ENCODE results near the gene CLNS1A. TPM values are rescaled to one million over a fixed set of nuclear protein-coding genes. Genes with fewer than 3 reads are reported as not detected.

The CLNS1A gene
- total and polyA plus RNA-seq, 2 experiments from 2014 or later: 160 to 204 TPM

- Histone ChIP-seq H3K4me2 (no peak overlapping the region), H3K4me3 (no peak overlapping the region), H3K27ac (ENCODE audit: low read depth) (no peak overlapping the region), H3K36me3 (ENCODE audit: insufficient read depth) (no peaks in the 10 kb centered on the region), H3F3A (replicated peaks; ENCODE audit: low read depth) (no peaks in the 10 kb centered on the region), H3K9me2 (ENCODE audit: insufficient read depth) (peaks cover 5% of the 10 kb centered on the region; the same call in 1 of the 2 replicates), H3K27me3 (ENCODE audit: insufficient read depth) (no peaks in the 10 kb centered on the region), H3K4me1 (ENCODE audit: insufficient read depth) (peaks cover 31% of the 10 kb centered on the region), H3K79me2 (replicated peaks; ENCODE audit: insufficient read depth) (no peaks in the 10 kb centered on the region), H4K20me1 (replicated peaks; ENCODE audit: insufficient read depth) (no peaks in the 10 kb centered on the region), H2AFZ (peak overlapping the region; percentile 28)
- TF ChIP-seq CREB1 (CRISPR knock-in tag; IDR thresholded peaks at IDR 0.05; ENCODE audit: low read depth): no peak
- TF ChIP-seq JUNB (IDR thresholded peaks at IDR 0.05; ENCODE audit: unreplicated experiment): no peak
- no peak for TF ChIP-seq ZNF462 (CRISPR knock-in tag; IDR thresholded peaks at IDR 0.05)
- no peak for TF ChIP-seq POLR2AphosphoS5 (IDR thresholded peaks at IDR 0.05; ENCODE audit: low read depth)
- no peak for TF ChIP-seq ETS1 (IDR thresholded peaks at IDR 0.05)
- TF ChIP-seq EZH2phosphoT487 (IDR thresholded peaks at IDR 0.05; ENCODE audit: unreplicated experiment): no peak
- TF ChIP-seq ZNF331 (CRISPR knock-in tag; IDR thresholded peaks at IDR 0.05; ENCODE audit: low read depth): no peak
- TF ChIP-seq STAT1 (IDR thresholded peaks at IDR 0.05; ENCODE audit: unreplicated experiment): no peak
- TF ChIP-seq NANOG (IDR thresholded peaks at IDR 0.05; ENCODE audit: borderline replicate concordance): no peak
- no peak for TF ChIP-seq REST (IDR thresholded peaks at IDR 0.05; ENCODE audit: unreplicated experiment)
- no peak for TF ChIP-seq CTCF (conservative IDR thresholded peaks at IDR 0.05; ENCODE audit: low read depth in 2 of 2)
- no peak for TF ChIP-seq ZNF114 (CRISPR knock-in tag; IDR thresholded peaks at IDR 0.05)
- no peak for TF ChIP-seq EZH2 (IDR thresholded peaks at IDR 0.05; ENCODE audit: low read depth, unreplicated experiment)
- no peak overlapping the region; the same call in 1 of the 2 replicates for H3K27ac Mint-ChIP-seq
- peaks cover 7% of the 10 kb centered on the region for H3K27me3 Mint-ChIP-seq (ENCODE audit: insufficient read depth, low read depth, poor library complexity)
- H3K4me1 Mint-ChIP-seq: peaks cover 36% of the 10 kb centered on the region
- DNase-seq (ENCODE audit: low spot score): no peak
- ATAC-seq: peak; percentile 29; the same call in 1 of the 3 replicates
- no peak overlapping the region for H3K4me3 Mint-ChIP-seq
- peaks cover 3% of the 10 kb centered on the region; the same call in 1 of the 3 replicates for H3K9me3 Mint-ChIP-seq
- no peaks in the 10 kb centered on the region for H3K36me3 Mint-ChIP-seq (ENCODE audit: low read depth)
Measured at GRCh38 chr11:77568916-77569675, 68.5 kb downstream of the CLNS1A start.
